Mesothelial cell of epicardium (in vitro differentiated cells): ENCODE data around the gene TNFRSF1B. TPM values are rescaled to one million over a fixed set of nuclear protein-coding genes. Genes with fewer than 3 reads are reported as not detected.

Source experiments
- DNase-seq, 2 experiments: peaks; one replicate each; pipeline ENCODE4 v3.0.0; 2021; ENCODE audit warnings: low spot score in 2 of 2; ENCODE audit not compliant: unreplicated experiment in 2 of 2
- H3K27ac Mint-ChIP-seq: 2 replicates; pipeline ENCODE4 v1.8.0; 2021; ENCODE audit warnings: mixed read lengths
- H3K27me3 Mint-ChIP-seq: 2 replicates; pipeline ENCODE4 v1.8.0; 2021; ENCODE audit warnings: low read depth, mixed read lengths
- H3K36me3 Mint-ChIP-seq: 2 replicates; pipeline ENCODE4 v1.8.0; 2021; ENCODE audit warnings: mixed read lengths
- H3K4me1 Mint-ChIP-seq: 2 replicates; pipeline ENCODE4 v1.8.0; 2021; ENCODE audit warnings: mixed read lengths
- H3K4me3 Mint-ChIP-seq: 2 replicates; pipeline ENCODE4 v1.8.0; 2021; ENCODE audit warnings: mild to moderate bottlenecking, moderate library complexity, mixed read lengths
- H3K9me3 Mint-ChIP-seq: 2 replicates; pipeline ENCODE4 v1.8.0; 2021; ENCODE audit warnings: mixed read lengths
- CTCF ChIP-seq: fragments of 200-600 bp; sonication (generic); IDR thresholded peaks from one replicate; pipeline ENCODE4 v1.5.0; 2021; ENCODE audit warnings: antibody characterized with exemption; ENCODE audit not compliant: unreplicated experiment
- total RNA-seq: library from RNA; stranded (reverse); gene quantifications from 3 replicates; pipeline ENCODE4 v1.2.1, GENCODE V29; 2021

Gene TNFRSF1B
- total RNA-seq, 1 donor from 2014 or later, result 2.9 TPM

DNA sequence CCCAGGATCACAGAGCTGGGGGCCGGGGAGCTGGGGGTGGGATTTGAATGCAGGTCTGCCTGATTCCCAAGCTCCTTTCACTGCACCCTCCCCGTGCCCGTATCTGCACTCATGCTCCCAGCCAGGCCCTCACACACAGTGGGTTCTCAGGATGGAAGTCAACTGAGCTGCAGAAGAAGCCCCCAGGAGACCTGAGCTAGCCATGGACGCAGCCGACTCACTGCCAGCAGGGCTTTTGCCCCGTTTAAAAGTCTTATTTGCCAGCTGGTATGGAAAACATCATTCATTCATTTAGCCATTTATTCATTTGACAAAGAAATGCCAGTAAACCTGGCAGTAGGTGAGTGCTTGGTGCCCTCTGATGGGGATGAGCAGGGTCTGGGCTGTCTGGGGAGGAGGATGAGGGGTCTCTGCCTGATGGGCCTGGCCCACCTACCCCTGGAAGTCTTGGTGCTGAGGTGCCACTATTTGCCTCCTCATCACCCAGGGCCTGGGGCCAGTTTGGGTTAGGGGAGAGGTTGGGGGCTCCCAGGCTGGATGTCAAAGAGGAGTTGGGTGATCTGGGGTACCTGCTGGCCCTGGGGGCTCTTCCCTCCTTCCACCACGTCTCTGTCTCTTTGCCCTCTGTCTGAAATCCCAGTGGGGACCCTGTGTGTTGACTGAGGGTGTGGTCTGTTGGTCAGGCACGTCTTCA, 2.8 kb downstream of the TNFRSF1B start:
- no peak for DNase-seq
- H3K36me3 Mint-ChIP-seq, result no peaks in the 10 kb centered on the region
- no peak overlapping the region for H3K27ac Mint-ChIP-seq
- peaks cover 48% of the 10 kb centered on the region for H3K27me3 Mint-ChIP-seq
- no peak for TF ChIP-seq CTCF
- H3K4me3 Mint-ChIP-seq, result no peak overlapping the region
- no peaks in the 10 kb centered on the region for H3K9me3 Mint-ChIP-seq
- peaks cover 11% of the 10 kb centered on the region for H3K4me1 Mint-ChIP-seq

DNA sequence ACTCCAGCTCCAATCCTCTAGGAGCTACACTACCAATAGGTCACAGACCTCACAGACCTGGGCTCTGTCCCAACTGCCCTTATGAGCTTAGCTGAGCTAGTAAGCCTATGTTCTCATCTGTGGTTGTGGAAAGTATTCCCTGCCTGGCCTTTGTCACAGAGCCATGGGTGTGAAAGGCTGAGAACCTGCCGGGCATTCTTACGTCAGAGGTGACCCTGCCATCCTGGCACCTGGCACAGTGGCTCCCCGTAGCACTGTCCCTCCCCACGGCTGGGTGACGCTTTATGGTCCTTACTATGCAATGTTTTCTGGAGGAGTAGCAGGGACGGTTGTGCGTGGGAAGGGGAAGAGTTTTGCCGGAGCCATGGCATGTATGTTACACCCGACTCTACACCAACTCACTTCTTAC, 3.5 kb downstream of the TNFRSF1B start:
- Mint-ChIP-seq H3K9me3 (no peaks in the 10 kb centered on the region), H3K27ac (no peak overlapping the region), H3K27me3 (peaks cover 42% of the 10 kb centered on the region), H3K4me1 (peaks cover 14% of the 10 kb centered on the region), H3K36me3 (no peaks in the 10 kb centered on the region), H3K4me3 (no peak overlapping the region)
- no peak for TF ChIP-seq CTCF
- no peak for DNase-seq

DNA sequence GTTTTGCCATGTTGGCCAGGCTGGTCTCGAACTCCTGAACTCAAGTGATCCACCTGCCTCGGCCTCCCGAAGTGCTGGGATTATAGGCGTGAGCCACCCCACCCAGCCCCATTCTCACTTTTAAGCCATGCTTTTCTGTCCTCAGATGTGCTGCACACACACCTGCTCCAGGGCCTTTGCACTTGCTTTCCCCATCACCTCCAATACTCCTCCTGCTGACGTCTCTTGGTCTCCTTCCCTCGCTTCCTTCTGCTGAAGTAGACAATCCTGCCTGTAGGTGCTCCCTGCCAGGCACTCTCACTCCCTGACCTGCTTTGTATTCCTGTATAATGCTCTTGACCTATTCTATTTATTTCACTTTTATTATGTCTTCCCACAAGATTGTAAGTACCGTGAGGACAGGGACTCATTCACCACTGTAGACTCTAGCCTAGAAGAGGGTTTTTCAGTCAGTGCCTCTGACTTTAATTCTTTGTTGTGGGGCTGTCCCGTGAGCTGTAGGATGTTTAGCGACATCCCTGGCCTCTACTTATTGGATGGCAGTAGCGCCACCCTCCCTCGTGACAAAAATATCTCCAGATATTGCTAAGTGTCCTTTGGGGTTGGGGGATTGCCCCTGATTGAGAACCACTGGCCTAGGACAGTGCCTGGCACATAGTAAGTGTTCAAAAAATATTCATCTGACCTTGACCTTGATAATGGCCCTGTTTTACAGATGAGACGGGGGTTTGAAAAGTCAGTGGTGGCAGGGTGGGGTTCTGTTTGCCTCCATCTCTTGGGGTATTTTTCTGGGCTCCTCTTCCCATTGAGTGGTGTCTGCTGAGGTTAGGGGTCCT, 4.6 kb downstream of the TNFRSF1B start:
- Mint-ChIP-seq H3K27me3 (peaks cover 35% of the 10 kb centered on the region), H3K9me3 (no peaks in the 10 kb centered on the region), H3K36me3 (no peaks in the 10 kb centered on the region), H3K27ac (no peak overlapping the region), H3K4me1 (peaks cover 13% of the 10 kb centered on the region), H3K4me3 (no peak overlapping the region)
- TF ChIP-seq CTCF, result no peak
- no peak for DNase-seq

GRCh38 chr1:12172042-12172851, 5.5 kb downstream of the TNFRSF1B start:
- DNase-seq, result no peak
- Mint-ChIP-seq H3K27me3 (peaks cover 32% of the 10 kb centered on the region), H3K36me3 (no peaks in the 10 kb centered on the region), H3K4me1 (peaks cover 11% of the 10 kb centered on the region), H3K9me3 (no peaks in the 10 kb centered on the region), H3K27ac (no peak overlapping the region), H3K4me3 (no peak overlapping the region)
- no peak for TF ChIP-seq CTCF

GRCh38 chr1:12173041-12173509, 6.3 kb downstream of the TNFRSF1B start:
- H3K9me3 Mint-ChIP-seq, result no peaks in the 10 kb centered on the region

More at GRCh38 chr1:12173041-12173509, 6.3 kb downstream of the TNFRSF1B start:
- no peak for DNase-seq
- TF ChIP-seq CTCF, result no peak
- peaks cover 25% of the 10 kb centered on the region for H3K27me3 Mint-ChIP-seq
- H3K27ac Mint-ChIP-seq, result no peak overlapping the region
- H3K36me3 Mint-ChIP-seq, result no peaks in the 10 kb centered on the region
- peaks cover 9% of the 10 kb centered on the region for H3K4me1 Mint-ChIP-seq
- H3K4me3 Mint-ChIP-seq, result no peak overlapping the region
